Measurements from ENCODE around the gene MLC1. TPM values are rescaled to one million over a fixed set of nuclear protein-coding genes. Genes with fewer than 3 reads are reported as not detected.
"Not testable (repeated sequence)": the region's sequence is repeated elsewhere in the genome, so short reads cannot be mapped to it uniquely, and the experiment has no call there.

MLC1 gene
- total and polyA plus RNA-seq, 8 donors = 0.39 to 3.0 (median 2.1) TPM

- H3K36me3 ChIP-seq = no peaks in the 10 kb centered on the region
- intact Hi-C loops (cut with DNase I) = no loop called here
- H3K4me3 ChIP-seq = no peak overlapping the region
- H3K4me1 ChIP-seq = peaks cover 6 to 11% of the 10 kb centered on the region in 2 donors
- DNase-seq (no peak), ATAC-seq (no peak)
- no peak for TF ChIP-seq CTCF (IDR thresholded peaks at IDR 0.05)
- peaks cover 0 to 61% of the 10 kb centered on the region in 2 donors for H3K27me3 ChIP-seq
- peaks cover 0 to 19% of the 10 kb centered on the region in 2 donors for H3K9me3 ChIP-seq
- no peak overlapping the region for H3K27ac ChIP-seq
Observed at GRCh38 chr22:50087646-50088045, 2.4 kb upstream of the MLC1 start.

GRCh38 chr22:50086975-50087374 lies 1.7 kb upstream of the MLC1 start:
- H3K36me3 ChIP-seq; DNase-seq; H3K27ac ChIP-seq; ATAC-seq; H3K4me3 ChIP-seq; intact Hi-C loops (cut with DNase I): not testable (repeated sequence)
- Histone ChIP-seq H3K9me3 (peaks cover 0 to 19% of the 10 kb centered on the region in 2 donors), H3K4me1 (peaks cover 6 to 11% of the 10 kb centered on the region in 2 donors), H3K27me3 (peaks cover 0 to 68% of the 10 kb centered on the region in 2 donors)

- DNase-seq = no peak
- intact Hi-C loops (cut with DNase I) = no loop called here
Observed at GRCh38 chr22:50086526-50086925, 1.3 kb upstream of the MLC1 start.

GRCh38 chr22:50084614-50085021 lies 608 bp downstream of the MLC1 start:
- no peak for DNase-seq

More at GRCh38 chr22:50086526-50086925, 1.3 kb upstream of the MLC1 start:
- ATAC-seq = peak; percentile 31
- no peak overlapping the region for H3K27ac ChIP-seq
- H3K36me3 ChIP-seq = no peaks in the 10 kb centered on the region
- H3K4me1 ChIP-seq = peaks cover 6 to 11% of the 10 kb centered on the region in 2 donors
- H3K9me3 ChIP-seq = peaks cover 0 to 19% of the 10 kb centered on the region in 2 donors
- no peak overlapping the region for H3K4me3 ChIP-seq
- peaks cover 0 to 72% of the 10 kb centered on the region in 2 donors for H3K27me3 ChIP-seq
- TF ChIP-seq CTCF (IDR thresholded peaks at IDR 0.05) = no peak

GRCh38 chr22:50084080-50084477 lies 1.1 kb downstream of the MLC1 start:
- no peak for ATAC-seq
- peaks cover 0 to 7% of the 10 kb centered on the region in 2 donors for H3K9me3 ChIP-seq

More at GRCh38 chr22:50084614-50085021, 608 bp downstream of the MLC1 start:
- no peaks in the 10 kb centered on the region for H3K36me3 ChIP-seq
- no peak overlapping the region for H3K27ac ChIP-seq
- no peak for TF ChIP-seq CTCF (IDR thresholded peaks at IDR 0.05)
- ATAC-seq = no peak
- peaks cover 0 to 76% of the 10 kb centered on the region in 2 donors for H3K27me3 ChIP-seq
- H3K9me3 ChIP-seq = peaks cover 0 to 11% of the 10 kb centered on the region in 2 donors
- no peak overlapping the region for H3K4me3 ChIP-seq
- intact Hi-C loops (cut with DNase I) = no loop called here
- H3K4me1 ChIP-seq = peaks cover 6 to 11% of the 10 kb centered on the region in 2 donors

More at GRCh38 chr22:50084080-50084477, 1.1 kb downstream of the MLC1 start:
- H3K27ac ChIP-seq = no peak overlapping the region
- H3K36me3 ChIP-seq = no peaks in the 10 kb centered on the region
- no peak overlapping the region for H3K4me3 ChIP-seq
- peaks cover 0 to 72% of the 10 kb centered on the region in 2 donors for H3K27me3 ChIP-seq
- no peak for TF ChIP-seq CTCF (IDR thresholded peaks at IDR 0.05)
- no peak for DNase-seq
- intact Hi-C loops (cut with DNase I) = no loop called here
- peaks cover 6 to 11% of the 10 kb centered on the region in 2 donors for H3K4me1 ChIP-seq

Measured in left lung (tissue), 10 donors.